Renal pelvis (tissue), 4 donors: Measurements from ENCODE around the gene PTDSS2. TPM values are rescaled to one million over a fixed set of nuclear protein-coding genes. Genes with fewer than 3 reads are reported as not detected.
"Not testable (repeated sequence)": the region's sequence is repeated elsewhere in the genome, so short reads cannot be mapped to it uniquely, and the experiment has no call there.

Source experiments
- DNase-seq: peaks from one replicate; pipeline ENCODE4 v3.0.0-alpha.2; 2013
- polyA plus RNA-seq, 3 donors: library from polyadenylated mRNA; unstranded; fragments of 120-200 nt; gene quantifications; one replicate each; pipeline ENCODE4 v1.2.1, GENCODE V29; 2013; ENCODE audit not compliant: insufficient read length in 3 of 3

PTDSS2 gene
- polyA plus RNA-seq, 3 donors, result 40.0 to 44.9 (median 41.2) TPM

GRCh38 chr11:410711-411110 lies 39.4 kb upstream of the PTDSS2 start:
- not testable (repeated sequence) for DNase-seq

GRCh38 chr11:411520-411919 lies 38.6 kb upstream of the PTDSS2 start:
- not testable (repeated sequence) for DNase-seq

- no peak for DNase-seq
These were observed 37.4 kb upstream of the PTDSS2 start for GRCh38 chr11:412641-413119.

GRCh38 chr11:413120-414081 lies 36.7 kb upstream of the PTDSS2 start:
- DNase-seq, result no peak

GRCh38 chr11:414318-414857 lies 35.7 kb upstream of the PTDSS2 start:
- DNase-seq, result no peak

- DNase-seq, result no peak
These were observed 34.4 kb upstream of the PTDSS2 start for GRCh38 chr11:415640-416041.

GRCh38 chr11:416051-416756 lies 33.9 kb upstream of the PTDSS2 start:
- DNase-seq, result no peak

- DNase-seq, result no peak
These were observed 33.1 kb upstream of the PTDSS2 start for GRCh38 chr11:416757-417621.

GRCh38 chr11:417652-418342 lies 32.3 kb upstream of the PTDSS2 start:
- DNase-seq, result no peak

- DNase-seq, result no peak
These were observed 31.5 kb upstream of the PTDSS2 start for GRCh38 chr11:418343-419247.

- no peak for DNase-seq
These were observed 30.7 kb upstream of the PTDSS2 start for GRCh38 chr11:419248-420005.

- no peak for DNase-seq
These were observed 29.8 kb upstream of the PTDSS2 start for GRCh38 chr11:420054-420910.

GRCh38 chr11:420911-421321 lies 29.2 kb upstream of the PTDSS2 start:
- DNase-seq, result no peak

GRCh38 chr11:422249-422656 lies 27.8 kb upstream of the PTDSS2 start:
- no peak for DNase-seq

GRCh38 chr11:424232-424631 lies 25.8 kb upstream of the PTDSS2 start:
- no peak for DNase-seq

- not testable (repeated sequence) for DNase-seq
These were observed 25.3 kb upstream of the PTDSS2 start for GRCh38 chr11:424766-425165.

GRCh38 chr11:425301-425700 lies 24.8 kb upstream of the PTDSS2 start:
- no peak for DNase-seq

- no peak for DNase-seq
These were observed 23.2 kb upstream of the PTDSS2 start for GRCh38 chr11:426851-427250.
